Fibroblast of the aortic adventitia (primary cell): ENCODE data around the gene VAT1L. TPM values are rescaled to one million over a fixed set of nuclear protein-coding genes. Genes with fewer than 3 reads are reported as not detected.

Experiments used
- DNase-seq: peaks from one replicate; pipeline ENCODE4 v3.0.0-alpha.2; 2010; ENCODE audit warnings: low read depth
- H3K4me3 ChIP-seq: 2 replicates; pipeline ENCODE4 v1.5.1; 2011; ENCODE audit warnings: low read depth, mild to moderate bottlenecking, control low read depth, low read length, moderate library complexity
- CTCF ChIP-seq: IDR thresholded peaks from 2 replicates; pipeline ENCODE4 v1.5.1; 2011; ENCODE audit warnings: mild to moderate bottlenecking, low read length, control low read depth, inconsistent platforms; ENCODE audit not compliant: insufficient read depth
- total RNA-seq: library from RNA; depleted of rRNA; stranded (reverse); fragments of >200 nt; gene quantifications from 2 replicates; pipeline ENCODE4 v1.2.3, GENCODE V29; 2012; ENCODE audit warnings: low replicate concordance

VAT1L gene
- total RNA-seq, 1 donor = 12.2 TPM

DNA sequence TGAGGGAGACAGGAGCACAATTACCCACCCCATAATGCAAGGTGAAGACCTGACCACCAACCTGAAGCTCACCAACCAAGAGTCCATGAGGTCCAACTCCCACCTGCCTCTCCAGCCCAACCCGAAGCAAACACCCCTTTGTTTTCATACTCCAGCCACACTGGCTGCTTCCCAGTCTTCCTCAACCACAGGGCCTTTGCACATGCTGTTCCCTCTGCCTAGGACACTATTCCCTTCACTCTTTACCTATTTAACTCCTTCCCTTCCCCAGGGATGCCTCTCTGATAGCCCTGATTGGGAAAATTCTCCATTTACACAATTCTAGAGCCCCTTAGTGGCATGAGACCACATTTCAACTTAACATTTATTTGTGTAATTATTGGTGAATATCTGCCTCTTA lies 86.0 kb downstream of the VAT1L start:
- no peak for TF ChIP-seq CTCF
- no peak for DNase-seq
- no peak overlapping the region for H3K4me3 ChIP-seq

DNA sequence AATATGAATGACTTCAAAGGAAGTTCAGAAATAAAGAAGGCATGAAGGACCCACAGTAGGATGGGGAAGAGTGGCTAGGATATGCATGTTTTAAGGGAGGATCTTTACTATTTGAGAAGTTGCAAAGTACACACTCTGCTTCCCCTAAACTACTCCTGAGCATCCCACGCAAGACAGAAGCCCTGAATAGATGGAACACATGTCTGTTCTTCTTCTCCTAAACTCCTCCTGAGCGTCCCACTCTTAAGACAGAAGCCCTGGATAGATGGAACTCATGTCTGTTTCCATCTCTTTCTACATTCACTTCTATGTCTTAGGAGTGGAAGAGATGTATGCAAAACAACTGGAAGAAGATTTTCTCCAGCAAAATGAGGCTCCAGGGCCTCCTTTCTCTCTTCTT lies 88.4 kb downstream of the VAT1L start:
- H3K4me3 ChIP-seq = no peak overlapping the region
- no peak for DNase-seq
- no peak for TF ChIP-seq CTCF

- no peak for TF ChIP-seq CTCF
Observed at GRCh38 chr16:77877712-77878347, 89.5 kb downstream of the VAT1L start.

DNA sequence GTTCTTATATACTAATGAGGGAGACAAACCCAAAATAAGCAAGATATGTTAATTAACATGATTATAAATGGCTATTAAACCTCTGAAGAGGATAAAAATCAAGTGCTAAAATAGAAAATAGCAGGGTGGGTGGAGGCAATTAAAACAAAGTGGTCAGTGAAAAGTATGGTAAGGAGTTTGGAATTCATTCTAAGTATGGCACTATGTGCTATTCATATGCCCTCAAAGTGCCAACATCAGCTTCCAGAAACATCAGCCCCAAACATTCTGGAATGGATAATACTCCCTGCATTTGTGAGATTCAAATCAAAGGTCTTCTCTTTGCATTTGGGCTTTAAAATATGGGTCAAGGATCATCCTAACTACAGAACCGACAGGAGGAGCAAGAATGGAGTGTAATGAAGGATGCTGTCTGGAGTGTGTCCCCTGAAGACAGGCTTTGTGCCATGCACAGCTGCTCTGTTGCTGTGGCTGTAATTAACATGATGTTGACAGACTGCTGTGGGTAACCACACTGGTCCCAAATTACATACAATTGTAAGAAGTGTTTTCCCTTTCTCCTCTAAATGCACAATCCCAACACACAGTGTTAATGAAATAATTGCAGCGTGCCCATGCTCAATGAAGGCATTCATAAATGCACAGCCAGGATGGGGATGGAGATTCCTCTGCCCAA lies 93.1 kb downstream of the VAT1L start:
- TF ChIP-seq CTCF = no peak
- DNase-seq = no peak

More at GRCh38 chr16:77877712-77878347, 89.5 kb downstream of the VAT1L start:
- peak; percentile 88 for DNase-seq
- no peak overlapping the region for H3K4me3 ChIP-seq

DNA sequence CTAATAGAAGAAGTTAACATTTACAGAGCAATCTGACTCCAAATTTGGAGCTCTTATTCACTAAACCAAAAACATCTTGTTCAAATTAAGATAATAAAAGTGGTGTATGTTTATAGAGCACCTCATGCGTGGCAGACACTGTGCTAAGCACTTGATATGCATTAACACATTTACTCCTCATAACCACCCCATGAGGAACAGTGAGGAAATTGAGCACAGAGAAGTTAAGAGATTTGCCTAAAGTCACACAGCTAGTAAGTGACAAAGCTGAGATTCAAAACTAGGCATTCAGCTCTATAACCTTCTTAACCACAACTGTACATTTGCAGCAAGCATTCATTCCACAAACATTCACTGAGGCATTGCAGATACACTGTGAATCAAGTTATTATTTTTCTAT lies 94.0 kb downstream of the VAT1L start:
- H3K4me3 ChIP-seq = no peak overlapping the region
- no peak for TF ChIP-seq CTCF
- peak; percentile 72 for DNase-seq

More for the DNA sequence above, 93.1 kb downstream of the VAT1L start:
- H3K4me3 ChIP-seq = no peak overlapping the region

DNA sequence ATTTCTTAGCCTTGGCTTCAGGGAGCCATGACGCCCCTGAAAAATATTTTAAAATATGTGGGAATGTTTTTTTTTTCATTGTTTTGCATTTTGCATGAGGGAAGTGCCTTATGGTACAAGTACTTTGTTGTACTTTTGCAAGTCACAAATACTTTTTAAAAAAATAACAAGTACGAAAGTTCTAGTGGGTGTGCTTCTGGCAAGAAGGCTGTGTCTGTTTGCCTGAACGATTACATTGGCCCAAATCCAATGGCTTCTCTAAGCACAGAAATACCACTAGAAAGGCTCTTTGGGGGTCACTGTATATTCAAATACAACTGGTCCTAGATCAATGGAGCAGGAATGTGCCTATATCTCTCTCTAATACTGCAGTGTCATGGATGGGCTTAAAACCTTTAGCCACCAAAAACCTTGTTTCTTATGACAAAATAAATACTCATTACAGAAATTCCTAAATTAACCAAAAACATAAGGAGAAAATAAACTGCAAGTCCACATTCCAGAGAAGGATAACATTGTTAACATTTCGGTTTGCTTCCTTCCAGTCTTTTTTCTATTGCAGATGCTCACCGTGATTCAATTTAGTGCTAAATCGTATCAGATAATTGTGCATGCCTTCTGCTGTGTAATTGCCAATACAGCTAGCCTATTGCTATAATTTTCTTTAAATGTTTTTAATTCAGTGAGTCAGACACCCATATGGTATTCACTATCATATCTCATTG lies 97.4 kb downstream of the VAT1L start:
- peak; percentile 51 for DNase-seq
- no peak for TF ChIP-seq CTCF
- H3K4me3 ChIP-seq = no peak overlapping the region
